Fibroblast of skin of abdomen (primary cell): ENCODE results near the gene ABHD17B.
A peak's percentile ranks its signal among the peaks of the same experiment; 100 is the strongest.
"Not testable (repeated sequence)": the region's sequence is repeated elsewhere in the genome, so short reads cannot be mapped to it uniquely, and the experiment has no call there.

Experiments used
- DNase-seq: peaks from one replicate; pipeline ENCODE4 v3.0.0-alpha.2; 2013

Gene ABHD17B

DNA sequence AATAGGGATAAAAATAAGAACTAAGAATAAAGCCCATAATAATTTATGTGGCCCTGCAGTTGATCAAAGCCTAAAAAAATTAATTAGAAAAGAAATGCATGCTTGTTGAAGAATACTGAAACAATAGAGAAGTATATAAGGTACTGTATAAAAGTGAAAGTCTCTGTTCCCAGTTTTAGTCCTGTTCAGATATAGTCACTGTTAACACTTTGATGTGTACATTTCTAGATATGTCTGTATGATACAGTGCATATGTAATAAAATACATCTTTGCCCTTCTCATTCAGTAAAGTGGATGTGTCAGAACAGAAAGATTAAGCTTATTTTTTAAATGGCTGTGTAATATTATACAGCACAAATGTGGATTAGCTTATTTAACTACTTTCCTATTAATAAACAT lies 4.5 kb upstream of the ABHD17B start:
- no peak for DNase-seq

DNA sequence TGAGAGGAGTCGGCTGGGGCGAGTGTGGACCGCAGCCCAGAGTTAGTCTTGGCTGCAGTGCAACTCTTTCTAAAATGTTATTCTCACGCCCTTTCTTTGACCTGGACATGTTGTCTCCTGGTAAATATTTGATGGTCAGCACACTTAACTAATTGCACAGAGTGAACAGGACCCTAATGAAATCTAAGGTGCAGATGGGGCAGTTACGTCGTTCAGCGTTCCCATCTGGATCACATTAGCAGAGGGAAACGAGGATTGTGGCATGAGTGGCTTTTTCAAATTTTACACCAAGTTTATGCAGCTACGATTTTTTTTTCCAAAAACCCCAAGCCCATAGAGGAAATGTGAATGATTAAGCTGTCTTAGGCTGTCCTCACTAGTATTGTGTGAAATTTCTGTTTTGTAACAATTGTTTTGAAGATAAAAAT lies 929 bp upstream of the ABHD17B start:
- peak; percentile 63 for DNase-seq

DNA sequence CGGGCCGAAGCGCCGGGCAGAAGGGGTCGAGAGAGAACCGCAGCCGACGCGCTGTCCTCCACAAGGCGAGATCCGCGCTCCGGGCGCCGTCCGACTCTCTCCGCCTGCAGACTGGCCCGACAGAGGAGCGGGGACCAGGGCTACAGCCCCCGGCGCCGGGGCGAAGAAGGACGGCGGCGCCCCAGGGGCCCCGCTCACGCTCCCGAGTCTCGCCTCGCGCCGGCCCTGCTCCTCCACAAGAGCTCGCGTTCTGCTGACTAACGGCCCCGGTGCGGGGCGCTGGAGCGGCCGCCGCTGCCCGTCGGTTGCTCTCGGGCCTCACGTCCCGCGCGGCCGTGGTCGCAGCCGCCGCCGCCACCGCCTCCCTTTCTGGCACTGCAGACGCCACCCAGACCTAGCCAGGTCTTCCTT lies 338 bp downstream of the ABHD17B start:
- no peak for DNase-seq

DNA sequence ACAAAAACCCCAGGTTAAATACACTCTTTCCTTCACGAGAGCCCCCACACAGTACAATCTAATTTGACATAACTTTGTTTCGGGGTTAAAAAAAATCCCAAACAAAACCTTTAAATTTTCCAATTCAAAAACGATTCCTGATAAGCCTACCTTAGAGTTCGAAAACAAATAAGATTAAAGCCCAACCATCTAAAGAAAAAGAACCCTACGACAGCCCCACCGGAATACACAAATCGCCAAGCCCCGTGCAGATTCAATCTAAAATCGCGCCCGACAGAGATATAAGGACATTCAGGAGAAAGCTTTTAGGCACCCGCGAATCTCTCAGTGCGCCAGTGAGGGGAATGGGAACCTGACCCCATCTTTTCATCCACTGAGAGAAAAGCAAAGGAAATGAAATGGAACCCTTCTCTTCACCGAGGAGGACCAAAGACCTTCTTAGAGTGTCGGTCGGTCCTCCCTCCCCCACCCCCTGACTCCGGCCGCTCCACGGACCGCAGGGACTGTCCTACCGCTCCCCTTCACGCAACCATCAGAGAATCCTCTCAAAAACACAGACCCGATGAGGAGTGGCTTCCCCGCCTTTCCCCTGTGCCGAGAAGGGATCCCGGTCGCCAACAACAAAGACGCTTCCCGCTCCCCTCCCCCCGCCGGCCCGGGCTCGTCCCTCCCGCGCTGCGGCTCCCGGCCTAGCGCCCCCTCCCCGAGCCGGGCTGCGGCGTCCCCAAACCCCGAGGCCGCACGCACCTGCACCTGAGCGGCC lies 925 bp downstream of the ABHD17B start:
- DNase-seq, result peak; percentile 33

DNA sequence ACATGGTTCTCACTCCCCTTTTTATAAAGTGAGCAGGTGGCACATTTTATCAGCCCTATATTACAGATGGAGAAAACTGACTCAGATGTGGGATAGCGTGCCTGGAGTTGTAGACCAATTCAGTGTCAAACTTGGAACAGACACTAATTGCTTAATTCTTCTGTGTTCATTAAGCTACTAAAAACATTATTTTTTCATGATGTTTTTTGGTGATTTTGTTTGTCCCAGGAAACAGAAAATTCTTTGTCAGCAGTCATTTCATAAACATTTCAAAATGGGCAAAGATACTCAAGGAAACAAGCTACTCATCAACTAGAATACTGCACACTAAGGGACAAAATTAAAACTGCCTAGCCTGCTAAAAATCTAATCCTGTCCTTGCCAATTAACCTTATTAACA lies 2.2 kb downstream of the ABHD17B start:
- DNase-seq, result no peak

DNA sequence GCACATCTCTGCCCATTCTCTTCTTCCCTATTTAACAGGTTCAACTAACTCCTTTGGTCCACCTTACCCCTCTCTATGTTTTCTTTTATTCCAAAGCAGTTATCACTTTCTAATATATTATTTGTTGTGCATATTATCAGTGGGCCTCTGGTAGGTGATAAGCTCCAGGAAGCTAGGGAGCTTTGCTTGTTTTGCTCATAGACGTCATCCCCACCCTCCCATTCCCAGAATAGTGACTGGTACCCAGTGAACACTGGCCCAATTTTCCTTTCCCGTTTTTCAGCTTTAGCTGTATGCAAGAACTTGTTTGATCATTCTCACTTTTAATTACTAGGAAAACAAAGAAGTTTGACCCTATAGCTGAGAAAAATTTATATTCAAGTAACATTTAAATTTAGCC lies 6.9 kb downstream of the ABHD17B start:
- no peak for DNase-seq

DNA sequence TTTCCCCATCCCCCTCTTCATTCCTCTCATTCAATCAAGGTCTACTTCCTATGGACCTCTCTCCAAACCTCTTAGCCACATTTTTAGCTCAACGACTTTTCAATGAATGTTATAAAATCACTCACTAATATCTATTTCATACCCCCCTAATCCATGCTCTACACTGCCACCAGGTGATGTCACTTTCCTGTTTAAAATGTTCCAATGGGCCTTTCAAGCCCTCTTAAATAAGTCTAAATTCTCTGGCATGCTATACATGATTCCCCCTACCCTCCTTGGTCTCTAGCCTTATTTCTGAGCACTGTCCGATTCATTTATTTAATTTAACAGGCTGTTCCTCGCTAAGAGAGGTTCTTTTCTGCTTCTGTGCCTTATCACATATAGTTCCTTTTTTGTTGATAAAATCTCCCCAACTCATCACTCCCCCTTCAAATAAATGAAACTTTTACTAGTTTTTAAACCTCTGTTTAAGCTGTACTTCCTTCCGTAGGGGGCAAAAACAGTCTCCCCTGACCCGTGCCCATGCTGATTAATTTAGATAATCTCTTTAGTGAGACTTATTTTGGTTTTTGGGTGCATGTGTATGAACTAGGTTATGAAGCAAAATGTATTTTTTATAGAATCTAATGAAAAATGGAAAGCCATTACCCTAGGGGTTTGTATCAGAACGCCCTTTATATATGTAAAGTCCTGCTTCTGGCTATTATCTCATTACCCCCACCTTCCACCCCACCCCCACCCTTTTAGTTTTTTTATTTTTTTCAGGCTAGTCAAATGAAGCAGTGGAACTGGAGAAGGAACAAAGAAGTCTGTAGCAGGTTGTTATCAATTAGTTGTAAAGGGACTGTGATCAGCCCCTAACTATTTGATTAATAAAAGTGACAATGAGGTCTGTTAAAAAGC lies 9.0 kb downstream of the ABHD17B start:
- DNase-seq, result no peak

DNA sequence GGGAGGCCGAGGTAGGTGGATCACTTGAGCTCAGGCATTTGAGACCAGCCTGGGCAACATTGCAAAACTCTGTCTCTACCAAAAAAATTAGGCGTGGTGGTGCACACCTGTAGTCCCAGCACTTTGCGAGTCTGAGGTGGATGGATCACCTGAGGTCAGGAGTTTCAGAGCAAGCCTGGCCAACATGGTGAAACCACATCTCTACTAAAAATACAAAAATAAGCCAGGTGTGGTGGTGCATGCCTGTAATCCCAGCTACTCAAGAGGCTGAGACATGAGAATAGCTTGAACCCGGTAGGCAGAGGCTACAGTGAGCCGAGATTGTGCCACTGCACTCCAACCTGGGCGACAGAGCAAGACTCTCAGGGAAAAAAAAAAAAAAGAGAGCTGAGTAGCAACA lies 12.2 kb downstream of the ABHD17B start:
- not testable (repeated sequence) for DNase-seq

DNA sequence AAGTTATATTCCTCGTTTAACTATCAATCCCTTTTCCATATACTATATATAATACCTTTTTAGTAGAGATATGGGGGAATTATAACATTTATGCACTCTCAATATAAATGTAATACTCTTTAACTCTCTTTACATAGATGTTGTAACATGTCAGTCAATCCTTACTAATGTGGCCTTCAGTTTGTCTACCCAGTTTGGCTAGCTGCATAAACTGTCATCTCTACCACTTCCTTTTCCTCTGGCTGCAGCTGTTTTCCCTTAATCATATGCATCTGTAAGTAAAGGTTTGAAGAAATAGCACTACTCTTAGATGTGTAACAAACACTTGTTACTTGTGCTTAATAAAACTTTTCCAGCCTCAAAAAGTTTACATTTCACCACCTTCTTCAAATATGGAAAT lies 13.4 kb downstream of the ABHD17B start:
- no peak for DNase-seq

DNA sequence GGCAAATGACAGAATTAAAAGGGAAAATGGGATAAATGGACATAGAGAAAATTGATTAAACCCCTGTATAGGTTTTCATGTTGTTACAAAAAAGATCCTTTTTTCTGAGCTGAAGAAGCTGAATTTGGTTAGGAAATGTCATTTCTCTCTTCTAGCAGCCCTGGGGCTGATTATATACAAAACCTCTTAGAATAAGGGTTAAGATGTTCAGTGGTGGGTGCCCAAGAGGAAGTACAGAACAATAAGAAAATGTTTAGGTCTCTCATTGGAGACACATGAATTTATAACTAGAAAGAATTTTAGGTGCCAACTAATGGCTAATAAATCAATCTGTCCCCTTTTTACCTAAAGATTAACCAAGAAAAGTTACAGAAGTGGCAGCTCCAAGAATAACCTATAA lies 14.2 kb downstream of the ABHD17B start:
- no peak for DNase-seq

DNA sequence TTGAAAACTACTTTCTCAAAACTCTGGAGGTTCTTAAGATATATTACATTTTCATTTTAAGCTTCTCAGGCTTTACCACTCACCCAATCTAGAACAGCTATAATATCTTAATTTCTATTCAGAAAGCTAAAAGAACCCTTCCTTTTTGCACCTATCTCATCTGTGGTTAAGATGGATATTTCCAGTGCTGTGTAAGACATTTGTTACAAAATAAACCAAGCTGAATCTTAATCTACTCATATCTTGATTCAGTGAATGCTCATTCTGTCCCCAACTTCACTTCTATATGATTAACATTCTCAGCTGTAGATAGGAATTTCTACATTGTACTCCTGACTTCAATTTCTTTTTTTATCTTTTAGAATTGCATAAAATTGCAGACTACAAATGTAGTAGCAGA lies 15.0 kb downstream of the ABHD17B start:
- no peak for DNase-seq

DNA sequence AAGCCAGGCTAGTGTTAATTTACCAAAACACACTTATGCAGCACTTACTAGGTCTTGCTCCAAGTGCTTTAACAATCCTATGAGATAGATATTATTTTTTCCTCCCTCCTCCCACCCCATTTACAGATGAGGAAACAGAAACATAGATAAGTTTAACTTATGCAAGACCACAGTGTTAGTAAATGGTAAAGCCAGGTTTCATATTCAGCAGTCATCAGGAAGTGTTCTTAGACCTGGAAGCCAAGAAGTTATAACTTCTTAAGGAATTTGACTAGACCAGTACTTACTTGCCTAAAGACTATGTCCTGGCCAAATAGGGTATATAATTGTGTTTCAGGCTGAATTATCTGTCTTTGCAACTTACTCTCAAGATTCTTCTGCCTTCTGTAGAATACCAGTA lies 15.9 kb downstream of the ABHD17B start:
- no peak for DNase-seq

DNA sequence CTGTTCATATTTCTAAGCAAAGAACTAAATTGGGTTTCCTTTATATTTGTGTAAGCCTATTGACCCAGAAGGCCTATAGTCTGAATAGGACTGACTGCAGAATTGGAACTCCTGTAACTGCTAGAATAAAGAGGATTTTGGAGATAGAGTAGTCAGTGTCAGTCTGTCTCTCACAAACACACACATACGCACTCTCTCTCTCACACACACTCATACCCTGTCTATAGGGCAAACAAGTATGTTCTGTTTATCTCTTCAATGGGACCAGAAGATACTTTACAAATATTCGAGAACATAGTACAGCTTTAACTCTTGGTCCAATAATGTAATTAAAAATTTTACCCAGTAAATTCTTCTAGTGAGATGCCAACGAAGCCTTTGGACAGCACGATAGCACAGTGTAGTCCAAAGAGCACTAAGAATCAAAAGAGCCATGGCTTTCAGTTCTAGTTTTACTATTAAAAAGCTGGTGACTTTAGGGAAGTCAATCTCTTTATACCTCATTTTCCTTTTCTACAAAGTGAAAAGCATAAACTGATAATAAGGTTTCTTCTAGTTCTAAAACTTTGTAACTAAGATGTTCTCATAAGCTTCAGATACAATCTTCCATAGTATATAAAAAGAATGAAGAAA lies 19.3 kb downstream of the ABHD17B start:
- no peak for DNase-seq

DNA sequence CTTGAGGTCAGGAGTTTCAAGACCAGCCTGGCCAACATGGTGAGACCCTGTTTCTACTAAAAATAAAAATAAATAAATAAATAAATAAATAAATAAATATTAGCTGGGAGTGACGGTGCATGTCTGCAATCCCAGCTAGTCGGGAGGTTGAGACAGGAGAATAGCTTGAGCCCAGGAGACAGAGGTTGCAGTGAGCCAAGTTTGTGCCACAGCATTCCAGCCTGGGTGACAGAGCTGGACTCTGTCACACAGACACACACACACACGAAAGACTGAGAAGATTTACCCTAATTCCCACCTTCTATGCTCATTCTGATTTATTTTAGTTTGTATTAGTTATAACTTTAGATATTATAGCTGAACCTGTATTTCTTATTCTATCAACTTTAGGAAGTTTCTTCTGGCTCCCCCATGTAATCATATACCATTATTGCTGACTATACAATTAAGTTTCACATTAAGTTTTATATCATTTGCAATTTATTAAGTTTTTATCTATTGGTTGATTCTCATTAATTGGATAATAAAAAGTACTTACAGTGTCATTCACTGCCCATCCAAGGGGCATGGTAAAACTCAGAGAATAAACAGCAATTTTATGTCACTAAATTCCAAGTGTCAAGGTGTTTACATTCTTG lies 20.8 kb downstream of the ABHD17B start:
- no peak for DNase-seq

DNA sequence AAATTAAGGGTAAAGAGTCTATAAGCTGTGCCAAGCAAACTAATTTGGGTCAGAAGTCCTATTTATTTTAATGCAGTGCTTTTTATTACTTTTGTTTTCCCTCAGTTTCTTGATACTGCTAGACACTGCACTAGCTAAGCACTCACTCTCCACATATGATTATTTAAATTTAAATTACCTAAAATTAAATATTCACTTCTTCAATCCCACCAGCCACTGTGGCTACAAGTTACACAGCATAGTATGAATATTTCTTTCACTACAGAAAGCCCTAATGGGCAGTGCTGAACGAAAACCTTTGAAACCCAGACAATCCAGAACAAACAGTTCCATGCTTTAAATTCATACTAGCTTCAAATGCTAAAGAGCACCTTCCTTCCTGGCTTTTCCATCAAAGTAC lies 23.6 kb downstream of the ABHD17B start:
- no peak for DNase-seq

DNA sequence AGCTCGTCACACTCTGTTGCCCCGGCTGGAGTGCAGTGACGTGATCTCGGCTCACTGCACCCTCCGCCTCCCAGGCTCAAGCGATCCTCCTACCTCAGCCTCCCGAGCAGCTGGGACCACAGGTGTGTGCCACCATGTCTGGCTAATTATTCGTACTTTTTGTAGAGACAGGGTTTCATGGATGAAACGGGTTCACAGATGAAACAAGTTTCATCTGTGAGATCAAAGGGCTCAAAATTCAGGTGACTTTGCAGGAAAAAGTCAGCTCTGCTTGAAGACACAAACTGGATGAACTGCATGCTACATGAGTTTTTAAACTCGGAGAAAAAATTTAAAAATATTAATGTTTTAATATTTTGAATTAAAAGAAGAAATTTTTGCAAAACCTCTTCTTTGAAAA lies 24.5 kb downstream of the ABHD17B start:
- DNase-seq, result no peak

DNA sequence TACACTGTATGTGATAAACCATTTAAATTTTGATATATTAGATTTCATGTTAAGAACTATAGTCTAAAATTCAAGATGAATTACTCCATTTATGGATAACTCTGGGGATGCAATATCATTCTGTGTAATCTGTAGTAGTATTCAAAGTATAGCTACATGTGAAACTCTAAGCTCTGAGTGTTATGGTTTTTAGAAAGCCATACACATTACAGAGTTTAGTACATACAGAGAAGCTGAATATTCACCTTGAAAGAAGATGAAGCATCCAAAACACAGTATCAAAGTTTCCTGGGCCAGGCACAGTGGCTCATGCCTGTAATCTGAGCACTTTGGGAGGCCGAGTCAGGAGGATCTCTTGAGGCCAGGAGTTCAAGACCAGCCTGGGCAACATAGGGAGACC lies 25.0 kb downstream of the ABHD17B start:
- DNase-seq, result no peak

DNA sequence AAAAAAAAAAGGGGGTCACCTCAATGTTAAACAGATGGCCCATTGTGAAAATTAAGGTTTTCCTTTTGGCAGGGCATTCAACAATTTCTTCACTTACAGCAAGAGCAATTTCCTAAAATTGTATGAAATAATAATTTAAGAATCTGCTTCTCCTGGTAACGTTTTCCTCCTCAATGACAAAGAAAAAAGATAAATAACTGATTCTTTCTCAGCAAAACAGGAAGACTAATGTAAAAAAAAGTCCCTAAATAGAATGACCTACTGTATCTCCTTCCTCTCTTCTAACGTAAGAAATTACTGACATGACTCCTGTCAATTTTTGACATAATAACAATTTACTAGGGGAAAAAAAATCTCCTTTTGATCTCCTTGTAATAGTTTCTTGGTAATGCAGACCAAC lies 25.5 kb downstream of the ABHD17B start:
- no peak for DNase-seq

DNA sequence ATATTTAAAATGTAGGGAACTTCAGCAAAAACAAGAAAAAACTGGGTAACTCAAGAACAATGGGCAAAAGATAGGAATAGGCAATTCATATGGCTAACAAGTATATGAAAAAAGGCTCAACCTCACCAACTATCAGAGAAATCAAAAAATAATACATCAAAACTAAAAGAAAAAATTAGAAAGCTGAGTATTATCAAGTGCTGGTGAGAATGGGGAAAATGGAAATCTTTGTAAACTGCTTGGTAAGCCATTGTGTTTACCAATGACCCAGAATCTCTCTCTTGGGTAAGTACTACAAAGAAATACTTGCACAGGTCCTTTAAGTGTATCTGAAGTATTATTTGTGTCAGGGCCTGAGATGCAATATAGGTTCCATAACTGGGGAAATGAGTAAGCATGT lies 27.0 kb downstream of the ABHD17B start:
- DNase-seq, result no peak

DNA sequence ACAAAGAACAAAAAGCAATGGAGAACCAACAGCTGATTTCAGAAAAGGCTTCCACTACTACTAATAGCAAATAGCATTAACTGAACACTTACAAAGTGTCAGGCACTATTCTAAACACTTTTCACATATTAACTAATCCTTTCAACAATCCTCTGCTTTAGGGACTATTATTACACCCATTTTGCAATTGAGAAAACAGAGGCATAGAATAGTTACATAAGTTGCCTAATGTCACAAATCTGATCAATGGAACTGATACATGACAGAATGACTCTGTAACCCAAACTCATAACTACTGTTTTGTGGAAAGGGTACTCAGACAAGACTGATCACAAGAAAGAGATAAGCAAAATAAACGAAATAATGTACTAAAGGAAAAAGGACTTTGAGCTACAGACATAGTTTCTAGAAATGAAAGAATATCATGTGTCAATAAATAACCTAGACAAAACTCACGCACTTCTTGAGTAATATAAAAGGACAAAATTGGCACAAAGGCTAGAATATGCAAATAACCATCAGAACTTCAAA lies 31.3 kb downstream of the ABHD17B start:
- no peak for DNase-seq

DNA sequence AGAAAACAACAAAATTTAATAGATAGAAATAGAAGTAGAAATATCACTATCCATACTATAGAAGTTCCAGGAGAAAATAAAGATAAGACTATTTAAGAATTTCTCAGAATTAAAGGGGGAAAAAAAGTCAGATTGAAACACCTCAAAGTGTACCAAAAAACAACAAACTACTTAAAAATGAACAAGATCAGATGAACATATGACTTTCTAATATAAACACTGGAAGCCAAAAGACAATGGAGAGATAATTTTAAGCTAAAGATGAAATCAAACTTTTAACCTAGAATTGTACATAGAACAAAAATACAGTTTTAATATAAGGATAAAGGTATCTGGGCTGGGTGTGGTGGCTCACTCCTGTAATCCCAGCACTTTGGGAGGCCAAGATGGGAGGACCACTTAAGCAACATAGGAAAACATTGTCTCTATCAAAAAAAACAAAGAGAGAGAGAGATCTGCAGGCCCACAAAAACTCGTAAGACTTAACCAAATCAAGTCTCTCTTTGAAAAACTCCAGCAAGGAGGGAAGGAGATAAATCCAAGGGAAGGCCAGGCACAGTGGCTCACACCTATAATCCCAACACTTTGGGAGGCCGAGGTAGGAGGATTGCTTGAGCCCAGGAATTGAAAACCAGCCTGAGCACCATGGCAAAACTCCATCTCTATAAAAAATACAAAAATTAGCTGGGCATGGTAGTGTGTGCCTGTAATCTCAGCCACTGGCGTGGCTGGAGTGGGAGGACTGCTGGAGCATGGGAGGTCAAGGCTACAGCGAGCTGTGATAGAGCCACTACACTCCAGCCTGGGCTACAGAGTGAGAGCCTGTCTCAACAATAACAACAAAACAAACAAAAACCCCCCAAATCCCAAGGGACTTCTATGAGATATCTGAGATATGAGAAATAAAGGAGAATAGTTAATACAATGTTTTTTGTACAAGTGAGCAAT lies 32.4 kb downstream of the ABHD17B start:
- no peak for DNase-seq

DNA sequence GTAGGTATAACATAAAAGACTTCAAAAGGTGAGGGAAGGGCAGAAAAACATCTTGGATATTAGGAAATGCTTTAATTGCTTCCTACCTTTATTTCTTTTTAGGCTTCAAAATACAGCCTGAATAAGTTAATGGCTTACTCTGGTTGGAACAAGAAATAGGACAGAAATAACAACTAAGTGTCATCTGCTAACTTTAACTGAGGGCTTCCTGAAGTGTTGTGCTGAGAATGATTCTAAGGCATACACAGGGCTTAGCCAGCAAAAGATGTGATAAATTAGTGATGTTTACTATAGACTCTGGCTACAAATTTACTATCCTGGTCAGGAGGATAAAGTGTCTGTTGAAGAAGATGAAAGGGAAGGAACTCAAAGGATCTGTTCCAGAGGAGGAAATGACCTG lies 34.2 kb downstream of the ABHD17B start:
- DNase-seq, result no peak
